HG03159 (cell line): ENCODE measurements around the gene MCU.

Experiments used
- ATAC-seq: cut with Tn5 transposase; IDR thresholded peaks from one replicate; pipeline ENCODE4 v1.9.1; 2021; ENCODE audit warnings: mild to moderate bottlenecking, moderate library complexity; ENCODE audit not compliant: unreplicated experiment

Gene MCU

DNA sequence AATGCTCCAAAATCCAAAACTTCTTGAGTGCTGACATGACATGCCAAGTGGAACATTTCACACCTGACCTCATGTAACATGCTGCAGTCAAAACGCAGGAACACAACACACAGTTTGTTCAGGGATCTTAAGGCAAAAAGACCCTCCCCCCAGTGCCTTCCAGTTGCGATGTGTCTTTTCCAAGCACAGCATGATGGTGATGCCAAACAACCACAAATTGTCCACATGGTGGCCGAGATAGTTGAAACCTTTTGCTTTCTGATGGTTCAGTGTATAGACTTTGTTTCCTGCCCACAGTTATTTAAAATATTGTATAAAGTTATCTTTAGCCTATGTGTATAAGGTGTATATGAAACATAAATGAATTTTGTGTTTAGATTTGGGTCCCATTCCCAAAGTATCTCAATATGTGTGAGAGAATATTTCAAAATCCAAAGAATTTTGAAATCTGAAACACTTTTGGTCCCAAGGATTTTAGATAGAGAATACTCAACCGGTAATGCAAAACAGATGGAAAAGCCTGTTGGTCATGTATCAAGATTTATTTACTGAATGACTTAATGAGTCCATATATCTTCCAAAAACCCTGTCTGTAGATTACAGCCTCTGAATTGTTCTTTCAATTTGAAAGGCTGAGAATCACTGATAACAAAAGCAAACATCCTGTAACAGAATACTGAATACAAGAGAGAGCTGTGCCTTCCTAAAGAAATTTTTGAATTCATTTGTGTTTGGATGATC is 108.2 kb downstream of the MCU start:
- no peak for ATAC-seq

DNA sequence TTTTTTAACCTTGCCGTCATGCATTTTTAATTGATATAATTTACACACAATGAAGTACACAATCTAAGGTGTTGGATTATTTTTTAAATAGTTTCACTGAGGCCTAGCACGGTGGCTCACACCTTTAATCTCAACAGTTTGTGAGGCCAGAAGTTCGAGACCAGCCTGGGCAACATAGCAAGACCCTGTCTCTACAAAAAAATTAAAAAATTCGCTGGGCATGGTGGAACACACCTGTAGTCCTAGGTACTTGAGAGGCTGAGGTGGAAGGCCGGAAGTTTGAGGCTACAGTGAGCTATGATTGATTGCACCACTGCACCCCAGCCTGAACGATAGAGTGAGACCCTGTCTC is 108.8 kb downstream of the MCU start:
- ATAC-seq, result no peak

DNA sequence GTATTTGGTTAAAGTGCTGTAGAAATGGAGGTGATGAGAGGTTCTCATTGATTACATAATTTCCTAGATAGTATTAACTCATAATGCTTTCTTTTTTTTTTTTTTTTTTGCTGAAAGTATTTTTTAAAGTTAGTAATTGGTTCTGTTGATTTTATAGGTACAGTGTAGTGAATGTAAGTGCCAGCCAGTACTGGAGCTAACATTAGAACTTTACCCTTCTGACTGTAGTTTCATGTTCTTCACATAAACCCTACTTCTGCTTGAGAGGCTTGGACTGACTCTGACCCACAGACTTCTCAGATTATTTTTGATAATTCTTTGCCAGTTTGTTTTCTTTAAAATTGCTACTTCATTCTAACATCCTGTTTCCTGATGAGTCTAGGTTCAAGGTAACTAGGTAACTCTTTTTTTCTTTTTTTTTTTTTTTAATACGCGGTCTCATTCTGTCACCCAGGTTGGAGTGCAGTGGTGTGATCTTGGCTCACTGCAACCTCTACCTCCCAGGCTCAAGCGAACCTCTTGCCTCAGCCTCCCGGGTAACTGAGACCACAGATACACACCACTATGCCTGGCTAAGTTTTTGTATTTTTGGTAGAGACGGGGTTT is 109.4 kb downstream of the MCU start:
- no peak for ATAC-seq

DNA sequence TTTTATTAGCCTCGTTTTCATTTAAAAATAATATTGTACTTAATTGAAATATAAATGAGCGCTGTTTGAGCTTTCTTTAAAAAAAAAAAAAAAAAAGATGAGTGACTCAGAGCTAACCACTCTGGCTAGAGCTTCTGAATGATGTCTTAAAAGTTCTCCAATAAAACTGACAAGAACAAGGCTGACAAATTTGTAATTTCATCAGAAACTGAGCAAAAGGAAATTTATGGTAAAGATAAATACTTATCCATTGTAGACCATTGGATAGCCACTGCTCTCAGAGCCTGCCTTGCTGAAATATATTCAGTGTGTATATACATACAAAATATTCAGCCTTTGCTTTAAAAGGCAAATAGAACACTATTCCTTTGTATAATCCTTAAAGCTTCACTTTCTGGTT is 110.4 kb downstream of the MCU start:
- ATAC-seq, result no peak

DNA sequence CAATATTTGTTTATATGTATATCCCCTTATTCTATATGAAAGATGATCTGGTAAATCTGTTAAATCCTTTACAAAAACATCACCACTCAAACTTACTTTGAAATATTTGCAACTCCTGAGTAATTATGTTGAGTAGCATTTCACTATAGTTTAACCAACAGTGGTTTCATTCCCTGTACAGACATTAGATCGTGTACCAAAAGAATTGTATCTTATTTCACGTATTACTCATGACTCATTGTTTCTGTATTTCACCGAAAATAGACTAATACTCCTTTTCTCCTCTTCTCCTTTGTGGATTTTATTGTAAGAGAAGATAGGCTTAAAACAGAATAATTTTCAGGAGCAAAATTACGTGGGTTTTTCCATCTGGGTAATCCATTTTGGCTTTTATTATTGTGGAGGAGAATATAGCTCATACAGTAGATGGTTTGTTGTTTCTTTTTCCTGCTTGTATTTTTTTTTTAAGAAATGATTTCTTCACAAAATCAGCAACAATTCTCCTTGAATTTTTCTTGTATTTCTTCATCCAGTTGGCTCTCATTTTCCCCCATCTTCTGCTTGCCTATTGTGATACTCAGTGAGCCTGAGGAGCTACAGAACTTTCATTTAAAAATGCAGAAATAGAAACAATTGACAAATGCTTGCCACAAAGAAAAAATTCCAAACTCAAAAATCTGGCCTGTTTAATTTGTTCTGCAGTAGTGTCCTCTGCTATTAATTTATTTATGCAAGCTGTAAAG is 111.0 kb downstream of the MCU start:
- no peak for ATAC-seq

GRCh38 chr10:72808001-72808400 is 116.1 kb downstream of the MCU start:
- no peak for ATAC-seq

DNA sequence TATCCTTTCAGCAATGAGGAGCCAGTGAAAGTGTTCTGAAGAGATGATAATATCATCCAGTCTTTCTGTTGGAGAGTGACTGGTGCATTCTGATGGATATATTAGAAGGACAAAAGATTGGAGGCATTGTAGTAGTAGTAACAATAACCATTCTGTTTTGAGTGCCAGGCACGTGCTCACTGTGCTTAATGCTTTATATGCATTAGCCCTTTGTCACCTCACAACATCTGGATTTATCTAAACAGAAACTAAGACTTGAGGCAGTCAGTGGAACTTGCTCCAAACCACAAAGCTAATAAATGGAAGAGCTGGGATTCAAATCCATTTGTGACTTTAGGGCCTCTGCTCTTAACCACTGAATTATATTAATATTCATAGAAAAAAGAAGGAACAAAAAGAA is 117.1 kb downstream of the MCU start:
- ATAC-seq, result no peak

DNA sequence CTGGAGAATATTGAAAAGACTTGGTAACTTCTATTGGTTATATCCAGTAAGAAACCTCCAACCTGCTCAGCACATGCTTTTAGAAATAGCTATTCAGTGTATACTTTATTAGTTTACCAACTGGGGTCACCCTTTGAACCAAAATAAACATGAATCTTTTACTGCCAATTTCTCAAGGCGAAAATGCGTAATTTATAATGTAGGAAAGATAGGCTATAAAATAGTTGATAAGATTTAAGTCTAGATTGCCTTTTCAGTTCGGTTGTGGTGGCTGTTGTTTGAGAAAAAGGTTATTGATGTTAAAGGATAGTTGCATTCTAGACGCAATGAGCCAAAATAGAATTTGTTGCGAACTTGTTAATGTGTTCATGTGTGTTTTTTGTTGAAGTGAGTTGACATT is 119.0 kb downstream of the MCU start:
- no peak for ATAC-seq

DNA sequence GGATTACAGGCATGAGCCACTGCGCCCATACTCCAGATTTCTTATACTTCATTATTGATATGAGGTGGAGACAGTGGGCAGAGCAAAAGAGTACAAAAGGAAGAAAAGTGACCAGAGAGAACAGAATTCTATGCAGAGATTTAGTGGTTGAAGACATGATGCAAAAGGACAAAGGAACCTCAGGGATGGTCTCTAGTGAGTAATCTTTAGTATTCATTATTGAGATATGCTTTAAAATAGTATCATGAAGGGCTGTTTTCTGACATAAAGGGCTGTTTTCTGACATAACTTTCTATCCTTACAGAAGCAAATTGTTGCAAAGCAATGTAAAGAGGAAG is 120.4 kb downstream of the MCU start:
- ATAC-seq, result no peak

DNA sequence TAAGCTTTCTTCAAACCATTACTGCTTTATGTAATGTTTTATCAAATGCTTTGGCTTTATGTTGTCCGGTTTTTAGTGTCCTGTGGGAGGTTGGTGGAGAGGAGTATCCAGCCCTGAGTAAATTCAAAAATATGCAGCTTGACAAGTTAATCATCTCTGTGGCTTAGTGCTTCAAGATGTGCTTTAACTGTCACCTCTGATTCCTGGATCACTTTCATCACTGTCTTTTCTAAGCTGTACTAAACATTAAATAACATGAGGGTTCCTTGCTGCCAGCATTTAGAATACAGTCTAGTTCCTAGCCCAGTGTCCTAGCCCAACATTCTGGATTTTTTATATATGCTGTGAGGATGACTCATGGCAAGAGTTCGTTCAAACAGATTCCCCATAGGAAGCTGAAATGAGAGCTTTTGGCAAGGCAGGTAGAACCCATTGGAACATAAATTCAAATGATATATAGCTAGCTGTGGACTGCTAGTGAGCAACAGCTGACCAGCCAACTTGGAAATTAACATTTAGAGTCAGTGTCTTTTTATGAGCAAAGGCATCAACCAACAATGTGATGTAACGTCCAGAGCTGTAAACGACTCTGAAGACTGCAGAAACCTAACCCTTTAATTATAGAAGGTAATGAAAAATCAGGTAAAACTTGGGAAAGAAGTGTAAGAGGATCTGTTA is 120.9 kb downstream of the MCU start:
- no peak for ATAC-seq

GRCh38 chr10:72814099-72814790 is 122.3 kb downstream of the MCU start:
- no peak for ATAC-seq

DNA sequence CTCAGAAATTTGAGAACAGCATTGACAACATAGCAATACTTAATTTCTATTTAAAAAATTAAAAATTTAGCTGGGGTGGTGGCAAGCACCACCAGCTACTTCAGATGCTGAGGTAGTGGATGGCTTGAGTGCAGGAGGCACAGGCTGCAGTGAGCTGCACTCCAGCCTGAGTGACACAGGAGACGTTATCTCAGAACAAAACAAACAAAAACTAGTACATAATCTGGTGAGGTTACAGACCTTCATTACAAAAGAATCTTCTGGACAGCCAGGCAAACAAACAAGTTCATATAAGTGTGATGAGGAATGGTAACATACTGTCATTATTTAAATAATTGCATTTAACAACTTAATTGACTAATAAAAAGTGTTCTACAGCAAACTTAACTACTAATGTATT is 124.6 kb downstream of the MCU start:
- ATAC-seq, result no peak

GRCh38 chr10:72818076-72818475 is 126.1 kb downstream of the MCU start:
- no peak for ATAC-seq

GRCh38 chr10:72819053-72819452 is 127.1 kb downstream of the MCU start:
- ATAC-seq, result no peak

DNA sequence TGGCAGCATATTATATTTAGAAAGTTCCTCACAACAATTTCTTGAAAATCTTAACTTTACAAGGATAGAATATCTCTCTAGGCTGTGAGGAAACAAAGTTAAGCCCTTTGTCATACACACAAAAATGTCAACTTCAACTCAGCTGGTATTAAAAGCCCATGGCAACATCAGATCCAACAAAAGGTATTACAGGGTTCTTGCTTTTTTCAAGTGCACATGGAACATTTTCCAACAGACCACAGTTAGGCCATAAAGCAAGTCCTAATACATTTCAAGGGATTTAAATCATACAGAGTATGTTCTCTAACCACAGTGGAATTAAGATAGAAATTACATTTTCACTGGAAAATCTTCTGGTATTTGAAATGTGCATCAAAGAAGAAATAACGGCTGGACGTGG is 129.7 kb downstream of the MCU start:
- no peak for ATAC-seq

GRCh38 chr10:72822342-72822986 is 130.5 kb downstream of the MCU start:
- no peak for ATAC-seq

DNA sequence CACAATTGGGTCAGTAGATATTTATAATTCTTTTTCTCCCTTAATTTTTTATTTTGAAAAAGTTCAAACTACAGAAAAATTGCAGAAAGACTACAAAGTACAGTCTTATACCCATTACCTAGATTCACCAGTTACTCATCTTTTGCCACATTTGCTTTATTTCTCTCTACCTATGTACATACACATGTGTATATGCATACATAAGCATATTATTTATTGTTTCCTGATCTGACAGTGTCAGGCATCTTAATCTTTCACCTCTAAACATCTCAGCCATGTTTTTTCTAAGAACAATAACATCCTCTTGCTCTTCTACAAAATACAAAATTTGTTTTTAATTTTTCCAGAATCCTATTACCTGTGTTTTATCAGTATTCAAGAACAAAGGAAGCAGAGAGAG is 133.2 kb downstream of the MCU start:
- no peak for ATAC-seq

DNA sequence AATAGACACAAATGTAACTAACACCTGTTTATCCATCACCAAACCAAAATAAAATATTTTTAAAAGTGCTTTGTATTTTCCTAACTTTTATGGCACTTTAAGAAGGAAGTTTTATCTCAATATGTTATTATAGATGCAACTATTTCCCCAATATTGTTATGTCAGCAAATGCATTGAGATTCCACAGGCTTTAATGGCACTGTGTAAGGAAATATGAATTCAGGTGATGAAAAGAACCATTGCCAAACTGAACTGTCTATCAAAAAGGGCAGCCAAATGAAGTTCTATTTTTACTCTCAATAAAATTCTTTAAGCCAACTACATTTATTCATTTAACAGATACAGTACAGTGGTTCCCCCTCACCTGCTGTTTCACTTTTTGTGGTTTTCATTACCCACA is 134.4 kb downstream of the MCU start:
- ATAC-seq, result no peak

DNA sequence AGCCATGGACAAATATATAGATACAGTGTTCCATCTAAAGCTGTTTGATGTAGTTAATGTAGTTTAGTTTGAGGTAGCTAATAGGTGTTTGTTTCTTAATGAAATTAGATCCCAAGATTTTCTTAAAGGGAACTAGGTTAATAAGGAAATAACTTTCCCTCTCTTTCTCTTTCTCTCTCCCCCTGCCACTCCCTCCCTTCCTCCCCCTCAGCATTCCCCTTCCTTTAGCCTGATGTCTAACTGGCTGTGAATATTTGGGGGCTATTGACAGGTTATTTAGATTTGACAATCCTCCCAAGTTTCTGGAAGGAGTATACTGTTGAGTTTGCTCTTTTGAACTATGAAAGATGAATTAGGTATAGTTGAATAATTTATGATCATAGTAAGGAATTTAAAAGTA is 136.4 kb downstream of the MCU start:
- ATAC-seq, result no peak

DNA sequence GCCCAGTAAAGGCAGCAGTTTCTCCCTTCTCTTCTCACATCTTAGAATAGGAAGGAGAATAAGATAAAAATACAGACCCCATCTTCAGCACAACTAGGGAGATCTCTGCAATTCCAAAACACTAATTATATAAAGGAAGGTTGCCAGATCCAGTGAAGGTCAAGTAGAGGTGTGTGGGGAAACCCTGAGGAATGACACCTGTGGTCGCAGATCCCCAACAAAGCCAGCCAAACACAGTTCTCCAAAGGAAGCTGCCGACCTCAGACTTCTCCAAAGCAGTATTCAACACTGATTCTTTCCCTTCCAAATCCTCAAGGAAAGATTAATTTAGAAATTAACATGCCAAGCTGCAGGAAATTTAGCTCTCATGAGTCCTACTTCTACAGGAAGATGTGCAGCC is 138.7 kb downstream of the MCU start:
- no peak for ATAC-seq
